HG03175 (cell line): ENCODE results near the gene LRRC26.
"Not testable (repeated sequence)": the region's sequence is repeated elsewhere in the genome, so short reads cannot be mapped to it uniquely, and the experiment has no call there.

Experiments
- ATAC-seq: cut with Tn5 transposase; IDR thresholded peaks from one replicate; pipeline ENCODE4 v1.9.1; 2021; ENCODE audit warnings: mild to moderate bottlenecking, moderate library complexity; ENCODE audit not compliant: unreplicated experiment

LRRC26 gene

GRCh38 chr9:137121927-137122795 lies 47.7 kb downstream of the LRRC26 start:
- not testable (repeated sequence) for ATAC-seq
